NOMO-1 (cell line): ENCODE measurements around the gene LAMTOR2.
"Not testable (repeated sequence)": the region's sequence is repeated elsewhere in the genome, so short reads cannot be mapped to it uniquely, and the experiment has no call there.

Source experiments
- DNase-seq, 2 experiments: peaks; one replicate each; lab custom pipeline; 2025; ENCODE audit not compliant: unreplicated experiment in 2 of 2; lab: John Stamatoyannopoulos, UW

The LAMTOR2 gene

DNA sequence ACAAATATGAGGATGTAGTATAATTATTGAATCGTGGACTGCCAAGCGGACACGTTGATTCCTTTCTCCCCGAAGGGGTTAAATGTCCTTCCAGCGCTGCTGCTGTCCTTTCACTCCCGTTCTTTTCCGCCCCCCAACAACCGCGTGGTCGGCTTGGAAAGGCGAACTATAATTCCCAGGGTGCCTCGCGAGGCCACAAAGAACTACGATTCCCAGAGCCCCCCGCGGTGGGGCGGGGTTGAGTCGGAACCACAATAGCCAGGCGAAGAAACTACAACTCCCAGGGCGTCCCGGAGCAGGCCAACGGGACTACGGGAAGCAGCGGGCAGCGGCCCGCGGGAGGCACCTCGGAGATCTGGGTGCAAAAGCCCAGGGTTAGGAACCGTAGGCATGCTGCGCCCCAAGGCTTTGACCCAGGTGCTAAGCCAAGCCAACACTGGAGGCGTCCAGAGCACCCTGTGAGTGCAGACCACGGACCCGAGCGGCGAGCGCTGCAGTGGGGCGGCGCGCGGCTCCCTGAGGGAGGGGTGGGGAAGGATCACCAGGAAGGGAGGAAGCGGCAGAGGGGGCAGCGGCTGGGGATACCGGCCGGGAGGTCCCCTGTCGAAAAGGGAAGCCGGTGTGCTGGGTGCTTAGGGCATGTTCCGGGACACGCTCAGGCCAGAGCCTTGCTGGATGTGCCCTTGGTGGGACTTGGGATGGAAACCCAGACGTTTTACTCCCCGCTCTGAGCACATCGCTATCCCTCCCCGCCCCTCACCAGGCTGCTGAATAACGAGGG, at the start of gene LAMTOR2:
LAMTOR2 (plus strand) TSS at position 283 of the 781 bp plus-strand sequence; CDS start at position 391, 108 bp downstream.
- peak; percentile 96 to 98 for DNase-seq

DNA sequence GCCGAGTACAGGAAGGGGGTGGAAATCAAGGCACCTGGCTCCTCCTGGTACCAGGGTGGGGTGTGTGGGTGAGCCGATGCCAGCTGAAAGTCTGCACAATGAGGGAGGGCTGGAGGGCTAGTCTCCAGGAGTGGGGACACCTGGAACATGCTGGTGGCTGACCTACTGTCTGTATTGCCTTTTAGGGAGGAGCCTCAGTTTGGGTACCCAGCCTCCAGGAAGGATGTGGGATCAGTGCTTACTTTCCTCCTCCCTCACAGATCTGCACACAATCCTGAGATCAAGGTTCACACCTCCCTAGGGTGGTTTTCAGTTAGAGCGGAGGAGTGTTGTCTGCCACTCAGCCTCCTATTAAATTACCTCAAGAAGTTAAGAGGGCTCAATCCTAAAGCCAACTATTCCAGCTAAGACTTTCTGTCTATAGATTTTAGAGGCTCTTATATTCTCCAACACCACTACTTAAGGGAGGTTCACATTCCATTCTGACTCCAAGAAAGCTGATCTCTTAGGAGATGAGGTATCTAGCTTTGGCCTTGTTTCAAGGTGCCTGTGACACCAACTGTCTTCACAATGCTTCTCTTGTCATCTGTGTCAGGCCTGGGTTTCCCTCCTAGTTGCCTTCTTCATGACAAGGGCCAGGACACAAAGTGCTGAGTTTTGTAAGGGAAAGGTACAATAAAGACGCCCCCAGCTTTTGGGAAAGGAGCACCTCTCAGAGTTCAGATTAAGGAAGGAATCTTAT, 49.6 kb upstream of the LAMTOR2 start:
- no peak for DNase-seq

DNA sequence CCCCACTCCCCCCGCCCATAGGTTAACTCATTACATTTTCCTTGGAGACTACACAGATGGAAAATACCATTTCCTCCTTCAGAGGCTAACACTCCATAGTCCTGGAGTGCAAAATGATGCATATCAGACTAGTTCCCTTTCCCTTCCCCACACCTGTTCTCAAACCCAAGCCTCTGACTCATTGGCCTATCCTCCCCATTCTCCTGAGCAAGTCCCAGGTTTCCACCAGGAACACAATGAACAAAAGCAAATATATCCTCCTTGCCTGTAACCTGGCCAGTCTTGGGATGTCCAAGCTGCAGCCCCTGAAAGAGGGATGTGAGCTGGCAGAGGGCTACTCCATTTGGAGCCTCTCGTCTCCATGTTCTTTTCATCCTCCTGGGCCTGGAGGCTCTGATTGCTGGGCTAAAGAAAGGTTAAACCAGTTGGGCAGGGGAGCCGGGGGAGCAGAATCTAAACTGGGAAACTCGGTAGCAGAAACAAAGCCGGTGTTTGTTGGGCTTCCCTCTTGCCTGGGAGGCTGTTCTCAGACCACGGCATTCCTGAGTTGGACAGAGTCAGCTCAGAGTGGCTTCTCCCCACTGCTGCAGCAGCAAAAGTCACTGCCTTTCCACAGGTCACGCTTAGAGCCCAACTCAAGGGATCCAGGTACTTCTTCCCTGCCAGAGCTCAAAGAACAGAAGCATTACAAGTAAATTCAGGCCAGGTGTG, 47.8 kb upstream of the LAMTOR2 start:
- DNase-seq = no peak

DNA sequence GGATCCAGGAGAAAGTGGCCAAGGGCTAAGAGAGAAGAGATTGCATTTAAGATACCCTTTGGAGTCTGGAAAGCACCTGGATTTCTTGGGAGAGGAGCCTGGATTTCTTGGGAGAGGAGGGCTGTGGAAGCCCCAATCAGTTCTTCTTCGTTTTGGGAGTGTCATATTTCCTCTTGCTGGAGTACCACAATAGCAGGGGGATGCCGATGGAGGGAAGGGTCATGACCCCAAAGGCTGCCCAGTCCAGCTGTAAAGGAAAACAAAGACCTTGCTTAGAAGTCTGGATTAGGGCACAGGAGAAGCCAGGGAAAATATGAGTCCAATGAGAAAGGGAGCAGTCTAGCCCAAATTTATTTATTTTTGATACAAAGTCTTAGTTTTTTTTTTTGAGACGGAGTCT, 45.2 kb upstream of the LAMTOR2 start:
- DNase-seq = no peak

DNA sequence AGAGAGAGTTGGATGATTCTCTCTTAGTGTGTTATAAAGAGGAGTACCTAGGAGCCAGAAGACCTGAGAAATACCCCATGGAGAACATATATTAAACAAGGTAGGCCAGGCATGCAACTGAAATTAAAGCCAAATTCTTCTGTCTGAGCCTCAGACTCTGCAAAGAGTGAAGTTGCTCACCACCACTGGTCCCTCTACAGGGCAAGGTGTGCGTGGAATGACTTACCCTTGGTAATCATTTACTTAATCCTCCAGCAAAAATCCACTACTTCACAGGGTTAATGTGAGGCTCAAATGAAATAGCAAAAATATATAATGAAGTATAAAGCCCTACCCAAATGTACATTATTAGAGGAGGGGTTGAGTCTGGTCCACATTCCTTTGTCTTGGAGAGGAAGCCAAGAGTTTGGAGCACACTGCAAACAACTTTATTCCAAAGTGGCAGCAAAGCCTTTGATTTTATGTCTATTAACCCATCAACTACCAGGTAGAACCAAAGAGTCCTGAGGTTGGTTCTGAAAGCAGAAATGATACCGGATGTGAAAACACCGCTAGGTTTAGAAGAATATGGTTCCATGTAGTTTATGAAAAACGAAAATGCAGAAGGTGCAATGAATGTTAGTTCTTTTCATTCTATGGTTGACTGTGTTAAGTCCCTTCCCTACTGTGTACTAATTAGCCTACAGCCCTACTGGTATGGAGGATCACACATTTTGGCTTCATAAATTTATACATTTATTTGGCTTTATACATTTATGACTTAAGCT, 42.3 kb upstream of the LAMTOR2 start:
- DNase-seq = no peak

DNA sequence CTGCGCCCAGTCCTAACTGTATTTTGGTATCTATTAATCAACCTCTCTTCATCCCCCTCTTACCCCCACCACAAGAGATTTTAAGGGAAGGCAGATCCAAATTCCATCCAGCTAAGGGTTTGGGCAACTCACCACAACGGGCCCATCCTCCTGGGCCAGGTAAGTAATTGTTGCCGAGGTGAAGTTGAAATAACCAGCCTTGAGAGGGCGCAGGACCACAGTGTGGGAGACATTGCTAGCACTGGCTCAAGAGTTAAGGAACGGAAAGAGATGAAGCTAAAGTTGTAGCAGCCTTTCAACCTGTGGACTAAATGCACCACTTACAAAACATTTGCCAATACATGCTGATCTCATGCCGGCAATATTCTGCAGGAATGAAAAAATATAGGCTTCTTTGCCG, 39.8 kb upstream of the LAMTOR2 start:
- no peak for DNase-seq

DNA sequence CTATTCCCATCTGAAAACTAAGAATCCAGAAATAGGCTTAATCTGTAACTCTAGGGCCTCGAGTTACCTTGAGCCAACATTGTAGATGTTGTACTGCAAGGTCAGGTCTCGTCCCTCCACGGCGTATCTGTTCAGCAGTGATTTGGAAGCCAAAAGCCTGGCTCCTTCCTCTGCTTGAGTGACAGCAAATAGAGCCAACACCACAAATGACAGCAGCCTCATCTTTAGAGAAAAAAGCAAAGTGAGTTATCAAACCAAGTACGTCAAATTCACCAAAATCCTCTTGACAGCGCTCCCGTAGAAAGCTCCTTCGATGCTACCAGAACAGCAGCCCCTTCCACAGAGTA, 34.7 kb upstream of the LAMTOR2 start:
- DNase-seq = no peak

DNA sequence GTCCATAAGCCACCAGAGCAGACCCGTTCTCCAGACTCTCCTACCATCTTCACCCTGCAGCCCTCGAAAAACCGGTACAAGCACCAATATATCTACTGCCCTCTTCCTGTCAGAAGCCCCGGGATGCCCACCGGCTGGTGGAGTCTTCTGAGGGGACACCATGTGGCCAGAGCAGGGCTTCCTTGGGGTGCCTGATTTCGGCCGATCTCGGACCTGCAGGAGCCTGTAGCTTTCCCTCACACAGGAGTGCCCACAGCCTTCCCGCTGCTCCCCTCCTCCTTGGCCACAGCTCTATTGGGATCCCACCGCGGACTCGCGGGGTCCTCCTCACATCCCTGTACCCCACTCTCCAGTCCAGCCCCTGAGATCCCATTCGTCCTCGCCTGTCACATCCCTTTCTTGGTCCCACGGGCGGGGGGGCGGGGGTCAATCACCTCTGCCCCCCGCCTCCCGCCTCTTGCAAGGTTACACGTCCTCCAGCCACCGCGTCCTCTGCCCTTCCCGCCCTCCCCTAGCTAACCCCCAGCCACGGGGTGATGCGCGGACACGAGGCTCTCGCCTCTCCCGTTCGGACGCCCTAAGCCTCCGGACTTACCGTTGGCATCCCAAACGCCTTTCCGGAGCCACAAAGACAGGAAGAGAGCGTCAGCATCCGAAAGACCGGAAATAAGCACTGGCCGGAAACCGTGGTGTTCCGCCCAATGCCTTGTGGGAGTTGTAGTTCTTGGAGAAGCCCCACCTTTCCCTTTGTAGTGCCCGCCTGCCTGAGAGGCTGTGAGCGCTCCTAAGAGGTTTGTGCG, 34.1 kb upstream of the LAMTOR2 start, which contains the start of gene SSR2:
SSR2 (minus strand) TSS at position 659 of the 800 bp plus-strand sequence. CDS start 784 bp downstream, outside the sequence.
- DNase-seq = peak; percentile 87 to 93

DNA sequence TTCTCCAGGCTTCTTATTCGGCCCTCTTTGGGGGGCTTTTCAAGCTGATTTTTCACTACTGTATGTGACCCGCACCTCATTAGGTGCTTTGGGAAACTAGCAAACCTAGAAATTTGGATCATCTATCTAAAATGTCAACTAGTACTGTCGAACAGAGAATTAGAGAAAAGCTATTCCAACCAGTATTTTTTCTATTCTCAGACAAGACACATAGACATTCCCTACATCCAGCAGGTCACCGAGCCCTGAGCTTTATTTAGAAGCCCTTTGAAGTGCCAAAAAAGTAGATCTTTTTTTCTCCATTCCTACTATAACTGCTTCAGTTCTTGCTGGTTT, 33.5 kb upstream of the LAMTOR2 start:
- DNase-seq = no peak

DNA sequence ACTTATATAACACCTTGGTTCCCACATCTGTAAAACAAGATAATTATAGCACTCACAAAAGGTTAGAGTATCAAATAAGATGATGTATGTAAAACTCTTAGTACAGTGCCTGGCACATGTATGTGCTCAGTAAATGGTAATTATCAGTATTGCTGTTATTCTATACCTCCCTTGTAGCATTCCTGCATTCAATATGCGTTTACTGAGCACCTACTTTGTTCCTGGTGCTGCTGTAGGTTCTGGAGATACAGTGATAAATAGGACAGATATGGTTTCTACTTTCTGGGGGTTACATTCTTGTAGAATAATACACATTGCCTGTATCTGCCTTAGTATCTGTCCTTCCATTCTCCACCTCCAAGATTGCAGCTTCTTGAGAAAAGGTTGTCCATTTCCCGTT, 32.6 kb upstream of the LAMTOR2 start:
- DNase-seq = no peak

DNA sequence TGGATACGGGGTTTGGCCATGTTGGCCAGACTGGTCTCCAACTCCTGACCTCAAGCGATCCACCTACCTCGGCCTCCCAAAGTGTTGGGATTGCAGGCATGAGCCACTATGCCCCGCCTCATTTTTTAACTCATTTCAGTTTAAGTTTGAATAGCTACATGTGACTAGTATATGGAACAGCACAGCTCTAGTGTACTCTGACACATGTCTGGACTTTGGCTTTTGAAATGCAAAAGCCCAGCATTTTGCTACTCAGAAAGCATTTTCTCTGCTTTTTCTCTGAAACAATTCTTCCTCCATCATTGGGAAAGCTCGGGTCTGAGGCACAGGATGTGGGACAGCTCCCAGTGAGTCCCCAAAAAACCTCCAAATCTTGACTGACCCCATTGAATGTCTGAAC, 29.8 kb upstream of the LAMTOR2 start:
- DNase-seq = no peak

DNA sequence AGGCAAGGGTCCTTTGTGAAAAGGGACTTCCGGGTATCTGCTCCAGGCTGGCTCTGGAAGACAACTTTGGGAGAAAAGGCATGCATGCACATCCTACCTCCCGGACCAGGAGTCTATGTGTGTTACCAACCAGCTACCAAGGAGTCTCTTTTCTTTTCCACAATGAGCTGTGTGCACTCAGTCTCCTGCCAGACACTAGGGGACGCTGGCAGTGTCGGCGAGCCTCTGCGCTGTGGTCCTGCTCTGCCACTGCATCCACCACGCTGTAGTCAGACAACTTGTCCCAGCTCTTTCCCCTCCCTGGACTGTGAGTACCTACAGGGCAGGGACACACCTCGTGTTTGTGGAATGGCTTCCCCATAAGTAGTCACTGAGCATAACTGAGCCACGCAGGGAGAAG, 28.7 kb upstream of the LAMTOR2 start:
- peak in 1 of 2 experiments; percentile 10 for DNase-seq

DNA sequence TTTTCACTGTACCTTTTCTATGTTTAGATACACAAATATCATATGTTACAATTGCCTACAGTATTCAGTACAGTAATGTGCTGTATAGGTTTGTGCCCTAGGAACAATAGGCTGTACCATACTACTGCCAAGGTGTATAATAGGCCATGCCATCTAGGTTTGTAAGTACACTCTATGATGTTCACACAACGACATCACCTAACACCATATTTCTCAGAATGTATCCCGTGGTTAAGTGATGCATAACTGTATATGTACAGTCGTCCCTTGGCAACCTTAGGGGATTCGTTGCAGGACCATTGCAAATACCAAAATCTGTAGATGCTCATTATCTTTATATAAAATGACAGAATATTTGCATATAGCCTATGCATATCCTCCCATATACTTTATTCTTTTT, 28.0 kb upstream of the LAMTOR2 start:
- no peak for DNase-seq

DNA sequence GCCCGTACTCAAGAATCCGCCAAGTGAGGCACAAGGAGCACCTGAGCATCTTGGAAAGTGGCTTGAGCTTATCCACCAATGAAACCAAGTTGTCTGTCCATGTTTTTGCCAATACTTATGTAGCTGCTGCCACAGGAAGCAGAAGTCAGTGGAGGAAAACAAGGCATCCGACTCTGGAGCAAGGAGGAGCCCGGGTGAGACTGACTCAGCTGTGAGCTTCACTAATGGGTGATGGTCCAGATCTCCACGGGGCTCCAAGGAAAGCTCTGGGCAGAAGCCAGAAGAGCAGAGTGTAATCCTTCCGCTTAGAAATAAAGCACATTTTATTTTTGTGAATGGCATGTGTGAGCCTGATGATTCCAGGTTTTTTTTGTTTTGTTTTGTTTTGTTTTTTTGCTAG, 21.6 kb upstream of the LAMTOR2 start:
- DNase-seq = no peak

DNA sequence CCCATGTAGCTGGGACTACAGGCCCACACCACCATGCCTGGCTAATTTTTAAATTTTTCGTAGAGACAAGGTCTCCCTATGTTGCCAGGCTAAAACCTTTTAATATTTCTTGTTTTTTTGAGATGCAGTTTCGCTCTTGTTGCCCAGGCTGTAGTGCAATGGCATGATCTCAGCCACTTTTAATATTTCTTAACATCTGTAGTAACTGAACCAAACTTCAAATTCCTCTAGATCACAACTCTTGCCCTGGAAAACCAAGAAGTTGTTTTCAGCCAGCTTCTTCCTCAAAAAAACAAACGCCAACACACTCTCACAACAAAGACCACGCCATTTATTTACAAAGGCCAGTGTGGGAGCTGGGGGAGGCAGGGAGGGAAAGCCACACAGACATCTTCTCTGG, 19.6 kb upstream of the LAMTOR2 start:
- DNase-seq = not testable (repeated sequence)

DNA sequence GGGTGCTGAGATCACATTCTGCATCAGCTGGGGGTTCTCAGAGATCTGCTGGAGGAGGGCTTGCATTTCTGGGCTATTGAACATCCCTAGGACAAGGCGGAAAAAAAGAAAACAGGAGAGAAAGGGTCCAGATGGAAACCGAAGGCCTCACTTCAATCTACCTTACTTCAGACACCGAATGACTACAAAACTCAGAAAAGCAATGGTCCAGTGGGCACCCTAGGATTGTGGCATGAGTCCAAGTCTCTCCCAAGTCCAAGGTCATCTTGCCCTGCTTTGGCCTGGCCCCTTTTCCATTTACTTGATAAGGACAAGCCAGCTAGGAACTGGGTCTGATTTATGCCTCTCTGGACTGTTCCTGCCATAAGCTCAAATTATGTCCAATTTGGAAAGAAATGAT, 11.8 kb upstream of the LAMTOR2 start:
- no peak for DNase-seq

DNA sequence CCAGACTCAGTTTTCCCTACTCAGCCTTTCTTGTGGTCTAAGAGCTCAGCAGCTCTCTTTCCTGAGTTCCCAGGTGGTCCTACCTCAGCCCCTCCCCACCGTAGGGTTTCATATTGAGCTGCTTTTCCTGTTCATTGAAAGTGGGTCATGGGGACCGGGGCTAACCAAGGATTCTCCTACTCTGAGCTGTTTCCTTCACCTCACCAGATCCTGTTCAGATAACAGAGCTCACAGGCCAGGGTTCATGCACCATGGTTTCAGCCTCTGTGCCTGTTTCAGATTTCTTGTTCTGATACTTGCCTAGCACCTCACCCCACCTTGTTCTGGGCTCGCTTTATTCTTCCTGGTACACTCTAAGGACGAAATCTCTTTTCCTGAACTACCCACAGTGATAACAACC, 9.5 kb upstream of the LAMTOR2 start:
- DNase-seq = no peak

DNA sequence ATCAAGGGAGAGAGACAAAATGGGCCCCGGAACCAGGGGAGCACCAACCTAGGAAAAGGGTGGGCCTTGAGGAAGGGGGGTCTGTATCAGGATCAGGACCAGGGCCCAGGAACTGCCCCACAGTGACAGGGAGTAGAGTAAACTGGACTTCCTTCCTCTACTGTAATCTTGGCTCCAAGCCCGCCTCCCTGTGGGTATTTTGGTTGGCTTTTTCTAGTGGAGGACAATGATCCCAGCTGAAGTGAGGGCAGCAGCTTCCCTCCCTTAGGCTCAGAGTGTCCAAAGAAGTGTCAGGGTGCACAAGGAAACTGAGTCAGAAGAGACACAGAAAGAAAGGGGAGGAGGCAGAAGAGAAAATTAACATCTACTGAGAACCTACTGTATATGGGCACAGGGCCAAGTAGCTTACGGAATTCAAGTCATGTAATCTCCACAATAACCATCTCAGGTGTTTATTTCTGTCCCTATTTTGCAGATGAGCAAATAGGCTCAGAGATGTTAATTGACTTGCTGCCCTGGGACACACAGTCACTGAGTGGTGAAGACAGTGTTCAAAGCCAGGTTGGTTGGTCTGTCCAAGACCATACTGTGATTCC, 5.8 kb upstream of the LAMTOR2 start:
- DNase-seq = no peak

DNA sequence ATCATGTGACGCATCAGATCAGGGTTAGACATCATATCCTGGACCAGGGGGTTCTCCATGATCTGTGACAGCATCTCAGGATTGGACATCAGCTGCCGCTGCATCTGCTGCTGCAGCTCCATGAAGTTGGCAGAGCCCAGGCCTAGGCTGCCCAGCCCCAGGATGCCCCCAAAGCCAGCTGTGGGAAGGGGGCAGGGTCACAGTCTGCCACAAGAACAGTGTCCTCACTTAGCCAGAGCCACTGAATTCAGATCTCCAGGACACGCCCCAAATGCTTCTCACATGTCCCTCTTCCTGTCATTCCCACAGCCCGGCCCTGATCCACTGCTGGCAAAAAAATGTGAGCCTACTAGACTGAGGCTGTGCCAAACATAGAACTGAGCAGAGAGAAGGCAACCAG, 4.2 kb upstream of the LAMTOR2 start:
- no peak for DNase-seq
